GM12878 (cell line): ENCODE data around the gene SNX3.

Source experiments
- BMI1 ChIP-seq: fragments of 450-650 bp; IDR thresholded peaks from 2 replicates; pipeline ENCODE4 v1.6.1; 2016; ENCODE audit warnings: mild to moderate bottlenecking, moderate library complexity, borderline replicate concordance
- EZH2 ChIP-seq: IDR thresholded peaks from 2 replicates; pipeline ENCODE4 v1.6.1; 2012; ENCODE audit warnings: low read depth, mild to moderate bottlenecking, control low read depth, inconsistent platforms, low read length, borderline replicate concordance; ENCODE audit not compliant: control insufficient read depth
- KLF5 ChIP-seq: fragments of 450-650 bp; IDR thresholded peaks from 2 replicates; pipeline ENCODE4 v1.6.1; 2014; ENCODE audit warnings: mild to moderate bottlenecking; ENCODE audit not compliant: partially characterized antibody
- POLR2AphosphoS5 ChIP-seq: IDR thresholded peaks from 2 replicates; pipeline ENCODE4 v1.6.1; 2011; ENCODE audit warnings: mild to moderate bottlenecking, low read length, inconsistent platforms
- SMARCA5 ChIP-seq: fragments of 450-650 bp; IDR thresholded peaks from 2 replicates; pipeline ENCODE4 v1.6.1; 2017; ENCODE audit warnings: mild to moderate bottlenecking
- SMC3 ChIP-seq: IDR thresholded peaks from 2 replicates; pipeline ENCODE4 v1.6.1; 2011; ENCODE audit warnings: low read length, improper control_type of control experiment, borderline replicate concordance
- TCF7 ChIP-seq: IDR thresholded peaks from 2 replicates; pipeline ENCODE4 v1.6.1; 2014; ENCODE audit warnings: antibody characterized with exemption, borderline replicate concordance
- TF ChIP-seq, protein P1 (sequence below), 3 experiments: IDR thresholded peaks in 2 of 3; conservative IDR thresholded peaks in 1 of 3; 2 replicates each; pipeline ENCODE4 v1.5.1; 2011; ENCODE audit warnings: low read depth in 3 of 3, low read length in 3 of 3, mild to moderate bottlenecking in 3 of 3, control low read depth in 2 of 3, moderate library complexity in 2 of 3, inconsistent platforms in 1 of 3, mixed read lengths in 1 of 3; ENCODE audit not compliant: control insufficient read depth in 2 of 3, insufficient read depth in 1 of 3; ENCODE audit errors: extremely low read depth in 1 of 3

GRCh38 chr6:108167449-108168089 is 93.3 kb downstream of the SNX3 start:
- TF ChIP-seq BMI1 = no peak
- TF ChIP-seq SMC3 = no peak
- no peak for TF ChIP-seq KLF5
- no peak for TF ChIP-seq EZH2
- TF ChIP-seq, protein P1, sequence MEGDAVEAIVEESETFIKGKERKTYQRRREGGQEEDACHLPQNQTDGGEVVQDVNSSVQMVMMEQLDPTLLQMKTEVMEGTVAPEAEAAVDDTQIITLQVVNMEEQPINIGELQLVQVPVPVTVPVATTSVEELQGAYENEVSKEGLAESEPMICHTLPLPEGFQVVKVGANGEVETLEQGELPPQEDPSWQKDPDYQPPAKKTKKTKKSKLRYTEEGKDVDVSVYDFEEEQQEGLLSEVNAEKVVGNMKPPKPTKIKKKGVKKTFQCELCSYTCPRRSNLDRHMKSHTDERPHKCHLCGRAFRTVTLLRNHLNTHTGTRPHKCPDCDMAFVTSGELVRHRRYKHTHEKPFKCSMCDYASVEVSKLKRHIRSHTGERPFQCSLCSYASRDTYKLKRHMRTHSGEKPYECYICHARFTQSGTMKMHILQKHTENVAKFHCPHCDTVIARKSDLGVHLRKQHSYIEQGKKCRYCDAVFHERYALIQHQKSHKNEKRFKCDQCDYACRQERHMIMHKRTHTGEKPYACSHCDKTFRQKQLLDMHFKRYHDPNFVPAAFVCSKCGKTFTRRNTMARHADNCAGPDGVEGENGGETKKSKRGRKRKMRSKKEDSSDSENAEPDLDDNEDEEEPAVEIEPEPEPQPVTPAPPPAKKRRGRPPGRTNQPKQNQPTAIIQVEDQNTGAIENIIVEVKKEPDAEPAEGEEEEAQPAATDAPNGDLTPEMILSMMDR (IDR thresholded peaks at IDR 0.05 in 2 of 3, conservative IDR thresholded peaks at IDR 0.05 in 1 of 3; ENCODE audit: control insufficient read depth in 2 of 3, extremely low read depth in 1 of 3, insufficient read depth in 1 of 3, low read depth in 3 of 3, low read length in 3 of 3) = no peak
- TF ChIP-seq POLR2AphosphoS5 = no peak
- TF ChIP-seq TCF7 = no peak
- TF ChIP-seq SMARCA5 = no peak
